Choroid plexus epithelial cell (primary cell): ENCODE data around the gene LPP.

Experiments
- DNase-seq: peaks from one replicate; pipeline ENCODE4 v3.0.0-alpha.2; 2010; ENCODE audit warnings: low read depth
- H3K4me3 ChIP-seq: 2 replicates; pipeline ENCODE4 v1.5.1; 2011; ENCODE audit warnings: low read depth, mild to moderate bottlenecking, control low read depth, low read length, moderate library complexity
- CTCF ChIP-seq: conservative IDR thresholded peaks from 2 replicates; pipeline ENCODE4 v1.5.1; 2011; ENCODE audit warnings: low read depth, mild to moderate bottlenecking, control low read depth, inconsistent platforms, low read length, moderate library complexity

The LPP gene

GRCh38 chr3:188452158-188452772 lies 298.3 kb downstream of the LPP start:
- DNase-seq, result no peak
- TF ChIP-seq CTCF, result no peak
- no peak overlapping the region for H3K4me3 ChIP-seq

- TF ChIP-seq CTCF, result no peak
- DNase-seq, result no peak
- H3K4me3 ChIP-seq, result no peak overlapping the region
Observed at GRCh38 chr3:188453431-188454384, 299.8 kb downstream of the LPP start.

- no peak for TF ChIP-seq CTCF
- DNase-seq, result no peak
Observed at GRCh38 chr3:188455748-188456147, 301.8 kb downstream of the LPP start.

GRCh38 chr3:188458756-188459155 lies 304.8 kb downstream of the LPP start:
- no peak overlapping the region for H3K4me3 ChIP-seq
- TF ChIP-seq CTCF, result no peak
- DNase-seq, result no peak

More at GRCh38 chr3:188455748-188456147, 301.8 kb downstream of the LPP start:
- H3K4me3 ChIP-seq, result no peak overlapping the region

- TF ChIP-seq CTCF, result no peak
- DNase-seq, result peak; percentile 58
- no peak overlapping the region for H3K4me3 ChIP-seq
Observed at GRCh38 chr3:188465311-188465710, 311.4 kb downstream of the LPP start.

- no peak for TF ChIP-seq CTCF
- H3K4me3 ChIP-seq, result no peak overlapping the region
- DNase-seq, result peak; percentile 35
Observed at GRCh38 chr3:188468196-188468595, 314.2 kb downstream of the LPP start.
